Measurements from ENCODE around the gene KCNMB4. TPM values are rescaled to one million over a fixed set of nuclear protein-coding genes. Genes with fewer than 3 reads are reported as not detected.

Gene KCNMB4
- total RNA-seq, 4 donors from 2014 or later, result 0.18 to 1.9 (median 1.2) TPM; not detected in 1

DNA sequence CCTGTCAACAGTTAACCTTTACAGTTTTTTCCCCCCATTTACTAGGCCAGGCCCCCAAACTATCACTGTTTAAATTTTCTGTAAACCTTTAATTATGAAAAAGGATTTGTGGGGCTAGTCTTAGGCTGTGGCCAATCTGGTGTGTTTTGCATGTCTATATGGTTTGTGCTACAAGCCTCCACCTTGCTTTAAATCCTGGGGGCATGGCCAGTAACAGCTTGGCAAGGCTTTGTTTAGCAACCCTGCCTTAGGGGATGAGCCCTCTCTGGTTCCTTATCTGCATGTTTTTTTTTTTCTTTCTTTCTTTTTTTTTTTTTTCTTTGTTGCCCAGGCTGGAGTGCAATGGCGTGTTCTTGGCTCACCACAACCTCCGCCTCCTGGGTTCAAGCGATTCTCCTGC, 102.7 kb downstream of the KCNMB4 start:
- no peak for DNase-seq
- Histone ChIP-seq H3K9me3 (peaks cover 0 to 3% (median 0%) of the 10 kb centered on the region in 3 donors), H3K27me3 (no peaks in the 10 kb centered on the region), H3K4me3 (no peak overlapping the region), H3K4me1 (no peaks in the 10 kb centered on the region), H3K36me3 (no peaks in the 10 kb centered on the region), H3K27ac (no peak overlapping the region)
- intact Hi-C loops (cut with DNase I), result no loop called here
- TF ChIP-seq POLR2A (IDR thresholded peaks at IDR 0.05), result no peak
- TF ChIP-seq, protein P1, sequence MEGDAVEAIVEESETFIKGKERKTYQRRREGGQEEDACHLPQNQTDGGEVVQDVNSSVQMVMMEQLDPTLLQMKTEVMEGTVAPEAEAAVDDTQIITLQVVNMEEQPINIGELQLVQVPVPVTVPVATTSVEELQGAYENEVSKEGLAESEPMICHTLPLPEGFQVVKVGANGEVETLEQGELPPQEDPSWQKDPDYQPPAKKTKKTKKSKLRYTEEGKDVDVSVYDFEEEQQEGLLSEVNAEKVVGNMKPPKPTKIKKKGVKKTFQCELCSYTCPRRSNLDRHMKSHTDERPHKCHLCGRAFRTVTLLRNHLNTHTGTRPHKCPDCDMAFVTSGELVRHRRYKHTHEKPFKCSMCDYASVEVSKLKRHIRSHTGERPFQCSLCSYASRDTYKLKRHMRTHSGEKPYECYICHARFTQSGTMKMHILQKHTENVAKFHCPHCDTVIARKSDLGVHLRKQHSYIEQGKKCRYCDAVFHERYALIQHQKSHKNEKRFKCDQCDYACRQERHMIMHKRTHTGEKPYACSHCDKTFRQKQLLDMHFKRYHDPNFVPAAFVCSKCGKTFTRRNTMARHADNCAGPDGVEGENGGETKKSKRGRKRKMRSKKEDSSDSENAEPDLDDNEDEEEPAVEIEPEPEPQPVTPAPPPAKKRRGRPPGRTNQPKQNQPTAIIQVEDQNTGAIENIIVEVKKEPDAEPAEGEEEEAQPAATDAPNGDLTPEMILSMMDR (IDR thresholded peaks at IDR 0.05), result no peak
- WGBS, 2 donors, result 83% methylated on average over 3 of the region's 3 CpGs; no CpG with 5 or more reads in 1 of the 2 donors

DNA sequence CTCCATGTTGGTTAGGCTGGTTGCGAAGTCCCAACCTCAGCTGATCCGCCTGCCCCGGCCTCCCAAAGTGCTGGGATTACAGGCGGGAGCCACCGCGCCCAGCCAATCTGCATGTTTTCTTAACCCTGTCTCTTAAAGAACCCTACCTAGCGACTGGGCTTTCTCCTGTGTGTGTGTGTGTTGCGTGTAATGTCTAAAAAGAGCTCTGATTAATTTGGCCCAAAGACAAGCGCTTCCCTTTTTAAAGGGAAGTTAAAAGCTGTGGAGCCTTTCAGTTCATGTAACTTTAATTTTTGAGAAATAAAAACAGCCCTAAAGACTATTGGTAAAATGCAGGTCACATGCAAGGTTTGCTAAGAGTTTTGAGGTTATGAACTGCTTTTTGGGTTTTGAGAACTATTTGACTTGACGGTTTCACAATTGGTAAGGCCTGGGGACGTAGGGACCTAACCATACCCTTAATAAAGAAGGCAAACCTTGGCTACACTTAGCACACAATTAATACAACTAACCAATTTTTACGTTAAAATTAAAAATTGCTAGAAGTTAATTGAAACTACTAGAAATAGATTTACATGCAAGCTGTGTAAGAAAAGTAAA, 103.2 kb downstream of the KCNMB4 start:
- no peak for DNase-seq
- 78 to 91% methylated on average over 10 to 12 of the region's 12 CpGs for WGBS, 2 donors
- no peaks in the 10 kb centered on the region for H3K9me3 ChIP-seq
- no peak for TF ChIP-seq POLR2A (IDR thresholded peaks at IDR 0.05)
- TF ChIP-seq, protein P1 (IDR thresholded peaks at IDR 0.05), result no peak
- intact Hi-C loops (cut with DNase I), result no loop called here
- no peak overlapping the region for H3K27ac ChIP-seq
- no peaks in the 10 kb centered on the region for H3K27me3 ChIP-seq
- H3K36me3 ChIP-seq, result no peaks in the 10 kb centered on the region
- H3K4me3 ChIP-seq, result no peak overlapping the region
- H3K4me1 ChIP-seq, result no peaks in the 10 kb centered on the region

DNA sequence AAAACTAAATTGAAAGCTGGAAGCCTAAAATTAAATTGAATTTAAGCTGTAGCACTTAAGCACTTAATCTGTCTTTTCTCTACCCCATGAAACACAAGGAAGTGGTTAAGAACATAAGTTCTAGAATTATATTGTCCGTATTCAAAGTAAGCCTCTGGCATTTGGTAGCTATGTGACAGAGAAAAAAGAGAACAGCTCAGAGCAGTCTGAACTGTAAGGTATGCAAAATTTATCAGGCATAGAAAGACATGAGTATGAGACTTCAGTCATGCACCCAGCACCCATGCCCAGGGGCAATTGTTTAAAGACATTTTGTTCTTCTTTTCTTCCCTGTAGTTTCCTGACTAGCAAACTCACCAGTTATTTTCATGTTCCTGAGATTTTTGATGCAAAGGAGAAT, 116.7 kb downstream of the KCNMB4 start:
- TF ChIP-seq POLR2A (IDR thresholded peaks at IDR 0.05), result no peak
- TF ChIP-seq, protein P1 (IDR thresholded peaks at IDR 0.05), result no peak
- no peak overlapping the region for H3K27ac ChIP-seq
- no peaks in the 10 kb centered on the region for H3K4me1 ChIP-seq
- intact Hi-C loops (cut with DNase I), result no loop called here
- no peak for DNase-seq
- H3K4me3 ChIP-seq, result no peak overlapping the region
- peaks cover 0 to 57% (median 0%) of the 10 kb centered on the region in 4 donors for H3K27me3 ChIP-seq
- H3K9me3 ChIP-seq, result no peaks in the 10 kb centered on the region
- no peaks in the 10 kb centered on the region for H3K36me3 ChIP-seq
- WGBS, 2 donors, result 25 to 33% methylated on average over 1 of the region's 1 CpG

Small RNAs within 50 kb of the gene (small RNA-seq; reads per million reads assigned to genes)
- gene RNU4-65P, result 0 reads per million in 4 donors

Other genes with a start within 250 kb of the KCNMB4 start
- gene CNOT2, start 122.9 kb upstream of the KCNMB4 start, total RNA-seq, result 100 to 1,000 TPM in 1 of 4 donors, 10 to 100 TPM in 3; 77.0 to 138 (median 90.1) TPM